Forelimb muscle (tissue), 1 donor: Measurements from ENCODE around the gene BAG2. TPM values are rescaled to one million over a fixed set of nuclear protein-coding genes. Genes with fewer than 3 reads are reported as not detected.

Experiments used
- DNase-seq: peaks from one replicate; pipeline ENCODE4 v3.0.0-alpha.2; 2013; ENCODE audit warnings: low read depth
- polyA plus RNA-seq: library from polyadenylated mRNA; unstranded; fragments of 120-200 nt; gene quantifications from one replicate; pipeline ENCODE4 v1.2.1, GENCODE V29; 2013; ENCODE audit not compliant: insufficient read length

The BAG2 gene
- polyA plus RNA-seq, 1 donor, result 11.0 TPM

GRCh38 chr6:57174511-57174907 lies 2.4 kb downstream of the BAG2 start:
- DNase-seq, result no peak

- DNase-seq, result peak; percentile 84
These were observed 5.6 kb downstream of the BAG2 start for GRCh38 chr6:57177545-57178265.

DNA sequence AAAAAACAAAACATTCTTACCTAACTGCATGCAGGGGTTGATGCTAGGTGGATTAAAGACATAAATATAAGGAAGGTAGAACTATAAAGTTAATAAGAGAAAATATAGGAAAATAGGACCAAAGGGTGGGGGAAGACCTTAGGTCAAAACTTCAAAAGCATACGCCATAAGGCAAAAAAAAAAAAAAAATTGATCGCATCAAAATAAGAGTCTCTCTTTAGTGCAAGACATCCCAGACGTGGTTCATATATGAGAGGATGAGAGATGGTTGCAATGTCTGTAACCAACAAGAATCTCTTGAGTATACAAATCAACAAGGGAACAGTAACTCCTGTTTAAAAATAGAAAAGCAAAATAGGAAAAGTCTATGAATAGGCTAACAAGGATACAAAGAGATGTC lies 8.5 kb downstream of the BAG2 start:
- no peak for DNase-seq

DNA sequence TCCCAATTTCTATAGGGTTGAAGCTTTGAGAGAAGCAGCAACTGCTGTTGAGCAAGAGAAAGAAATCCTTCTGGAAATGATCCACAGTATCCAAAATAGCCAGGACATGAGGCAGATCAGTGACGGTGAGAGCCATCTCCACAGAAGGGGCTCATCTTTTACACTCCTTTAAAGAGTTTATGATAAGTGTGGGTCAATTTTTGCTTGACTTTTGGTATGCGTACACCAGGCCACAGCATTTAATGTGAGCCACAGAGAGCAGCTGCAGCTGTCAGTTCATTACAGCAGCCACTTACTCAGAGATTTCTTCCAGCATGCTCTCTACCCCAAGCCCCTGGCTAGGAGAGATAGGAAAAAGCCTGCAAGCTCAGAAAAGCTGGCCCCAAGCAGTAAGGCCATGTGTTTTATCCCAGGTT lies 9.9 kb downstream of the BAG2 start:
- DNase-seq, result no peak

DNA sequence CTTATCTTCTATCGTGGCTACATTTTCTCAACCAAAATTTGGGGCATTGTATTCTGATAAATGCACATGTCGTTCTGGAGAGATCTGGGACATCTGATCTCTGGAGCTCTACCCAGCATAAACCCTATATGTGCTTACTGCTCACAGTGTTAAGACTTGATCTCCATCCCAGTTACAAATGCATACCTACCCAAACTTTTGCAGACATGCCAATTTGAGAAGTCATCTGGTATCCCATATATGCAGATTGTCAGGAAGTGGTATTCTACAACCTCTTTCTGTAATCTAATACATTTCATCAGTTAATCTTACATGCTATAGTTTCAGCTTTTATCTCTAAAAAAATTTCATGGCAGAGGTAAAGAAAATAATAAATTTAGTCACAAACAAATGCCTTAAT lies 11.2 kb downstream of the BAG2 start:
- no peak for DNase-seq

GRCh38 chr6:57190140-57190539 lies 18.0 kb downstream of the BAG2 start:
- no peak for DNase-seq

- no peak for DNase-seq
These were observed 21.1 kb downstream of the BAG2 start for GRCh38 chr6:57193177-57193576.

DNA sequence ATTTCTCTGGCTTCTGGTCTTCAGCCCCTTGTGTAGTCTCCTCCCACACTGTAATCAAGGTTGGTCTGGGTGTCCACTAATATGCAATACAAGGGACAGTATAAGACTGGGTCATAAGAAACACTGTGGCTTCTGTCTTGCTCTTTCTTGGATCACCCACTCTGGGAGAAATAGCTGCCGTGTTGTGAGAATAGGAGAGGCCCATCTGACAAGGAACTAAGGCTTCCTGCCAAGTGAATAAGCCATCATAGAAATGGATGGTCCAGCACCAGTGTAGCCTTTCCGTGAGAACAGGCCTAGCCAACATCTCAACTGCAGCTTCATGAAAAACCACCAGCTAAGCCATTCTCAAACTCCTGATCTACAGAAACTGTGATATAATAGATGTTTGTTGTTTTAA lies 23.3 kb downstream of the BAG2 start:
- DNase-seq, result no peak

DNA sequence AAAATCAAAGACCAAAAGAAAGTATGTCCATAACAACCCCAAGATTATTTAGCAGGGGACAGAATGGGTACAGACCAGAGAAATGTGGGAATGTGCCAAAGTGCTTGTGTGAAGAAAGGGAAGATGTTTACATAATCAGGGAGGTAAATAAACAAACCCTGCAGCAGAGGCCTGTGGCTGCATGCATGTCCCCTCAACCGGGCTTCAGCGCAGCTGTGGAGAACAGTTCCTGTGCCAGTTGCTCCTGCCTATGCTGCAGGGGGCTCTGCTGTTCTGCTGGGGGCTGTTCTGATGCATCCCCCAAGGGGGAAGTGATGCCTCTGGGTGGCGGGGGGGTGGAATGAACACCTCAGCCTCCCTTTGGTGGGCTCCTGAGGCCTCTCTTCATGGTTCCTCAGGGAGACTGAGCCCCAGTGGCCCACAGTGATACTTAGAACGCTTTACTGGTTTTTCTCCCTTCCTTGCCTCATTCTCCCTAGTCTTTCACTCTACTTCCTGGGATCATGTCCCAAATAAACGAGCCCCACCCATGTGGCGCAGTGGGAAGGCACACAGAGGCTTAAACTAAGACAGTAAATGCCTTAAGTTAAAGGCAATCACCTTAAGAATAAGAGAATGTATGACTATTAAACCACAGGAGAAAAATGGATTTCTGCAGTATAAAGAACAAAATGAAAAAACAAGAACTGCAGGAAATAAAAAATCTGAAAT lies 27.0 kb downstream of the BAG2 start:
- no peak for DNase-seq

DNA sequence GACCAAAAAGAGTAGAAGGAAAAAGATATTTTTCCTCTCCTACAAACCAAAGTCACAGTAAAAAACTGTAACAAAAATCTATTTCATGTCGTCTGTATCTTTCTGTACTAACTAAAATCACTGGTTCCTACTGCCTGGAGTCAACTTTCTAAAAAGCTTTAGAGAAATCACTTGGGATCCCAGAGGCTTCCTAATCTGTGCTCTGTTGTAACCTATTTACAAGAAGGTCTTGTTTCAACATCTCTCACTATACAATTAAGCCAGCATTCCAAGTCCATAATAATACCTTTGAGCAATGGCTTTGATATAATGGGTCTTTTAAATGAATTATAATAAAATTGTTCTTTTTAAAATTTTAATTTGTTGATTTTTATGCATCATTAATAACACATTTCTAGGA lies 29.6 kb downstream of the BAG2 start:
- DNase-seq, result no peak

GRCh38 chr6:57205550-57206328 lies 33.6 kb downstream of the BAG2 start:
- no peak for DNase-seq

DNA sequence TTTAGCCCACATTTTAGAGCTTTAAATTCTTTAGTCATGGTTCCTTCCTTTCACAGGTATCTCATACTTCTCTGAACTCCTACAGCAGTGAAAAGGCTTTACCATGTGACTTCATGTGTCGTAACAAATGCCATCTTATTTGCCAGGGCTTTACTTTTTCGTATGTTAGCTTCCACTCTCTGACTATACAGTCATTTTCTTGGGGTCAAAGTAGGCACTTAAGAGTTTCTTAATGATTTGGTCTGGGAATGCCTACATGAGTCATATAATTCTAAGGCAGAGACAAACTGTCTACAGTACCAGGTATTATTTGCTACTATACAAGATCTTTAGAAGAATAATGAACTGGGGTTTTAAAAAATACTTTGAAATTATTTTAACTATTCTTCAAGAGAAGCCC lies 35.0 kb downstream of the BAG2 start:
- no peak for DNase-seq

DNA sequence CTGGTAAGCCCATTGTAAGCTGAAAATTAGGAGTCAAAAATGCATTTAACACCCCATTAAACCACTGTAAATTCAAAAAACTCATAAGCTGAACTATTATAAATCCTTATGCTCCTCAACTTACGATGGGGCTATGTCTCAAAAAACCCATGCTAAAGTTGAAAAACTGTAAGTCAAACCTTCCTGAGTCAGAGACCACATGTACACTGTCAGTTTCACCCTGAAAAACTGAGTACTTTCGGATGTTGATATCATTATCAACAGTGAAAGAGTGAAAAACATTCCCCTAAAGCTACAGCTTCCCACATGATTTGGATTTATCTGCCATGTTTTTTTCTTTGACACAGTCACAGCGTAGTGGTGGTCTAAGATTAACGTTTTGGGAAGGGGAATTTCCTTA lies 35.7 kb downstream of the BAG2 start:
- DNase-seq, result no peak

- no peak for DNase-seq
These were observed 36.9 kb downstream of the BAG2 start for GRCh38 chr6:57209030-57209429.

GRCh38 chr6:57210060-57210459 lies 37.9 kb downstream of the BAG2 start:
- DNase-seq, result no peak

DNA sequence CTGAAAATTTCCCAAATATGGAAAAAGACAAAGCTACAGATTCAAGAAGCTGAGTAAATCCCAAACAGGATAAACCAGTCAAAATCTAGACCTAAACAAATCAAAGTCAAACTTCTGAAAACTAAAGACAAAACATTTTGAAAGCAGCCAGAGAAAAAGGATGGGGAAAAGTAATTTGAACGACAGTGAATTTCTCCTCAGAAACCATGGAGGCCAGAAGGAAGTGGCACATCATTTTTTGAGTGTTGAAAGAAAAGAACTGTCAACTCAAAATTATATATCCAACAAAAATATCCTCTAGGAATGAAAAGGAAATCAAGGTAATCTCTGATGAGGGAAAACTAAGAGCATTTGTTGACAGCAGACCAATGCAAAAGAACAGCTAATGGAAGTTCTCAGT lies 43.1 kb downstream of the BAG2 start:
- DNase-seq, result no peak

- no peak for DNase-seq
These were observed 44.3 kb downstream of the BAG2 start for GRCh38 chr6:57216235-57217101.

DNA sequence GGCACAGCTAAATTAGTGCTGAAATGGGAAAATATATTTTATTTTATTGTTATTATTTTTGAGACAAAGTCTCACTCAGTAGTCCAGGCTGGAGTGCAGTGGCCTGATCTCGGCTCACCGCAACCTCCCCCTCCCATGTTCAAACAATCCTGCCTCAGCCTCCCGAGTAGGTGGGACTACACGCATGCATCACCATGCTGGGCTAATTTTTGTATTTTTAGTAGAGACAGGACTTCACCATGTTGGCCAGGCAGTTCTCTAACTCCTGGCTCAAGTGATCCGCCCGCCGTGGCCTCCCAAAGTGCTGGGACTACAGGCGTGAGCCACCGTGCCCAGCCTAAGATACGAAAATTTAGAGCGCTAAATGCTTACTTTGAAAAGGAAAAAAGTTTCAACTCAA lies 45.1 kb downstream of the BAG2 start:
- no peak for DNase-seq

GRCh38 chr6:57220083-57220703 lies 48.1 kb downstream of the BAG2 start:
- DNase-seq, result no peak

DNA sequence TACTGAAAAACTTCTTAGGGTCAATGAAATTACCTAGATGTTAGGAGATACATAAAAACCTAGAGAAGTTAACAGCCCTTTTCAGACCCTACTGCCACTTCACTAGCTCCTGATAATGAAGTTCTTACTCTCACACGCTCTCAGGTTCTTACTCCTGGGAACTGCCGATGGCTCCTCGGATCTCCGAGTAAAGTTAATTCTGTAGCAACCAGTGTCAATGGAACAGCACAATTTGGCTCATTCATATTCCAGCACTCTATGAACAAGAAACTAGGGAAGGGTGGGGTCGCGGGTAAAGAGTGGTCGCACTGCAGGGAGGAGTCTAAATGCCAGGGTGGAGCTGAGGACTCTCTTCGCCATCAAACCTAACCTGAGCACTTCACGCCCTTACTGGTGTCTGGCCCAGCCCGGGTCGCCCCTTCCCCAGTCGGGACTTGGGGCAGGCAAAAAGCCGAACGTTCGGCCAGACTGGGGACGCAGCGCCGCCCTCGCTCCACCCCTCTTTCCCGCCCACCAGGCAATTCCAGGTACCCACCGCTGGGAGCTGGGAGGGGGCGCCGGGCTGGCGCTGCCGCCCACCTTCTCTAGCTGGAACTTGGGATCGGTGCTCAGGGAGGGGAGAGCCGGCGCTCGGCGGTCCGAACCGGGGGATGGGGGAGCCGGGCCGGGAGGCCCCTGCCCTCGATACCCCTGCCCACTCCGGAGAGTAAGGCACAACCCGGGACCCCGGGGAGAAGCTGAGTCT lies 49.2 kb downstream of the BAG2 start:
- no peak for DNase-seq
